ENCODE measurements around the gene TMEM190.

Gene TMEM190

GRCh38 chr19:55350620-55351315, 25.9 kb upstream of the TMEM190 start:
- no peak for DNase-seq (ENCODE audit: low read depth in 2 of 2)

DNA sequence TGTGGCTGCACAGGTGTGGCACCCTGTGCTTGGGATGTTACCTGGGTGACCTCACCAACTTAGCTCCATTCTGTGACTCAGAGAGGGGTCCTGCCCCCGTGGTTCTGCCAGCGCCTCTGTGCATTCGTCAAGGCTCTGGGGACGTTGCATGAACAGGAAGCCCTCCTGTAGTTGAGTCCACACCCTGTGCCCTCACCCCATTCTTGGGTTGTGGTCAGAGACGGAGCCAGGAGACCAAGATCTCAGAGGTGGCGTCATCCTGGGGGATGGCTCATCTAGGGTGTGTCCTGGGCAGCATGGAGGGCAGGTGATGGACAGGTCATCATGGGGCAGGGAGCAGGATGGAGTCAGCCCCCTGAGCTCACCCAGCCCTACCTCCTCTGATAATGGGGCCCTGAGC, 24.6 kb upstream of the TMEM190 start:
- no peak for DNase-seq (ENCODE audit: low read depth in 2 of 2)

DNA sequence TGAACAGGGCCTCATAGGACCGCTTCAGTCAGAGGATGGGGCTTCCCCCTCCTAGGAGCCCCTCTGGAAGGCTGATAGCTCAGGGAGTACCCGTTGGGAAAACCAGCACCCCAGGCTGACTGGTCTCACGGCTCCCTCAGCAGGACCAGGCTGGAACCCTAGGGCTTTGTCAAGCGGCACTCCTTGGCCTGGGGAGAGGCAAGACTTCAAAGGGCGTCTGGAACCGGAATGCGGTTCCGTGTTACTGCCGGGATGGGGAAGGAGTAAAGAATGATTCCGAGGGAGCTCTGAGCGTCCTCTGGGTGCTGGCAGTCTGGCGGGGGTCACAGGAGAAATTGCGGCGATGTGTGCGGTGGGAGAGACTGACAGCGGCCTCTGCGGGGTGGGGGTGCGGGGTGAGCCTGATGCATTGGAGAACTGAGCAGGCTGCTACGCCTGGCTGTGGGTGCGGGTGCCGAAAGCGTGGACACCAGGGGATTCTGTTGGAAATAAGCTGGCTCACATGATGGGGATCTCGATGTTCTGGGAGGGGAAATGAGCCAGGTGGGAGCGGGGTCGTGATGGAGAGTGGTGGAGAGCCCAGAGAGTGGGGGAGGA, 24.0 kb upstream of the TMEM190 start:
- no peak for DNase-seq (ENCODE audit: low read depth in 2 of 2)

DNA sequence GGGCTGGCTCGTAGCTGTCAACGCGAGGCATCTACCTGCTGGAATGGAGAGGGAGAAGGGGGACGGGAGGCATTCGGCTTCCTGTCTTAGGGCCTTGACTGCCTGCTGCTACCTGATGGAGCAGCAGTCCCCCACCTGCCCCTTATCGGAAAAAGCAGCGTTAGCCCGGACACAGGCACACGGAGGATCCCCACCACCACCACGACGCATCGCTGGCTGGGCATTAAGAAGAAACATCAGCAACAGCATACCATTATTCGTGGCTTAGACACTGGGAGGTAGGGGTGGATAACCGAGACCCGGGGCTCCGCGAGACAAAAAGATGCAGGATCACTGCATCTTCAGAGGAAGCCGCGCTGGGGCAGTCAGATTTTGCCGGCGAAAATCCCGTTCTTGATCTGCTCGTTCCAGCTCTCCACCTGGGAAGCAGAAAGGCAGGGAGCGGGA, 23.2 kb upstream of the TMEM190 start:
- no peak for DNase-seq (ENCODE audit: low read depth in 2 of 2)

GRCh38 chr19:55353803-55354697, 22.6 kb upstream of the TMEM190 start:
- DNase-seq (ENCODE audit: low read depth in 2 of 2): peak; percentile 23 to 40

DNA sequence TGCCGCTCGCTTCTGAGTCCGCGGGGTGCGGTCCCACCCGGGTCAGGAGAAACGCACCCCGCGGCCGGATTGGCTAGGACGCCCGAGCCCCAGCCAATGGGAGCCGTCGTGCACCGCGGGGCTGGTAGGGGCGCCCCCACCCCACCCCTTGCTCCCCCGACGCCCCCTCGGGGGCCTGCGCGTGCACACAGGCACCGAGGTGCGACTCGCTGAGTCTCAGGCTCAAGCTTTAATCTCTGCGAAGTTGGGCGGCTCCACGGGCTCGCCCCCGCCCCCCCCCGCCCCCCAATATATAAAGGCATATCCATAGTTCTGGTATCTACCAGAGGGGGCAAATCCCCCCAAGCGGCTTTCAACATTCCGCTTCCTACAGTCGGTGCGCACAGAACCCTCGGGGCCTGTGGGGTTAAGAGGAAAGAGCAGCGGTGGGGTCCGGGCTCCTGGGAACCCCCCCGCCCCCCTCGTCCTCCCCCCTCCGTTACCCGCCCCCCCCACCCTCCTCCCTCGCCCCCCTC, 21.9 kb upstream of the TMEM190 start, which contains the start of gene COX6B2:
TSS of gene COX6B2 (minus strand) at position 22 of the 515 bp plus-strand sequence. CDS start 198 bp downstream, outside the sequence.
- DNase-seq (ENCODE audit: low read depth in 2 of 2): no peak

GRCh38 chr19:55355213-55355821, 21.3 kb upstream of the TMEM190 start:
- no peak for DNase-seq (ENCODE audit: low read depth in 2 of 2)

DNA sequence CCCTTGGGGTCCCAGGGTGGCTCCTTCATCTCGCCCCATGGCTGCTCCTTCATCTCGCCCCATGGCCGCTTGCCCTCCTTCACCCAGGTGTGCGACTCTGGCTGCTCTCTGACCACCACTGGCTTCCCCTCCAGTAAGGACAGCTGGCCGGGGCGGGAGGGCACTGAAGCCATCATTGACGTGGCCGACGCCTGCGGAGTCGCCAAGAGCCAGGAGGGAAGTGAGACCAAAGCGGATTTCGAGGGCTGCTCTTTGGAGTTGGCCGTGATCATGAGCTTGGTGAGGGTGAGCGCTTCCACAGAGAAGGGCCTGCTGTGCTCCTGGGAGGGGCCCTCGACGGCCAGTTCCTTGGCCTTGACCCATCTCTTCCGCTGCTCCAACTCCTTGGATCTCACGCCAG, 18.1 kb upstream of the TMEM190 start:
- no peak for DNase-seq (ENCODE audit: low read depth in 2 of 2)

DNA sequence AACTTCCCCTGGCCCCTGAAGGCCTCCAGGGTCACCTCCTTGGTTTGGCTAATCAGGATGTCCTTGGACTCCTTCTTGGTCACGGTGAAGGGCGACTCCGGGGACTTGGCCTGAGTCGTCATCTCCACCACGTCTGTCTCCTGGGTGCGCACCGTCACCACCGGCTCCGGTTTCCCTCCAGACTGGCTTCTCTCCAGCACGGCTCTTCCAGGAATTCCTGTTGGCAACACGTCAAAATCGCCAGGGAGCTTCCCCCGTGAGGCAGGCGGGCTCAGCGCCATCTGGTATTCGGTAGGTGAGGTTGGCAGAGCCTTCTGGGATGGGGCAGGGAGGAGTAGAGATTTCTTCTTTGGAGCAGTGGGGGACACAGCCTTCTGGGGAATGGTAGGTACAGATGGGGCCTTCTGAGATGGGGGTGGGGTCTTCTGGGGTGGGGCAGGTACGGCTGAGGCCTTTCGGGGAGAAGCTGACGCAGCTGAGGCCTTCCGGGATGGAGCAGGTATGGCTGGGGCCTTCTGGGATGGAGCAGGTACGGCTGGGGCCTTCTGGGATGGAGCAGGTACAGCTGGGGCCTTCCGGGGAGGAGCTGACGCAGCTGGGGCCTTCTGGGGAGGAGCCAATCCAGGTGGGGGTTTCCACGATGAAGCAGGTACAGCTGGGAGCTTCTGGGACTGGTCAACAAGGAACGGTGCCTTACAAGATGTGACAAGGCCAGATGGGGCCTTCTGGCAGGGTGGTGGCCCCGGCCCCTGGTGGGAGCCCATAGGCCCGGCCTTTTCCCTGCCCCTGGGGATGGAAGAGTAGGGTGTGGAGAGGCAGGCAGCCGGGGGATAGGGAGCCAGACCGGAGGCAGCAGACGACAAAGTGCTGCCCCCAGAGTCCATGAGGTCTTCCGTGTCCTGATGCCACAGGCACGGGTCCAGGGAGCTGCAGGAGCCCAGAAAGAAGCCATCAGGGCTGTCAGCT, 17.4 kb upstream of the TMEM190 start:
- no peak for DNase-seq (ENCODE audit: low read depth in 2 of 2)

GRCh38 chr19:55360902-55361301, 15.7 kb upstream of the TMEM190 start:
- DNase-seq (ENCODE audit: low read depth in 2 of 2): no peak

DNA sequence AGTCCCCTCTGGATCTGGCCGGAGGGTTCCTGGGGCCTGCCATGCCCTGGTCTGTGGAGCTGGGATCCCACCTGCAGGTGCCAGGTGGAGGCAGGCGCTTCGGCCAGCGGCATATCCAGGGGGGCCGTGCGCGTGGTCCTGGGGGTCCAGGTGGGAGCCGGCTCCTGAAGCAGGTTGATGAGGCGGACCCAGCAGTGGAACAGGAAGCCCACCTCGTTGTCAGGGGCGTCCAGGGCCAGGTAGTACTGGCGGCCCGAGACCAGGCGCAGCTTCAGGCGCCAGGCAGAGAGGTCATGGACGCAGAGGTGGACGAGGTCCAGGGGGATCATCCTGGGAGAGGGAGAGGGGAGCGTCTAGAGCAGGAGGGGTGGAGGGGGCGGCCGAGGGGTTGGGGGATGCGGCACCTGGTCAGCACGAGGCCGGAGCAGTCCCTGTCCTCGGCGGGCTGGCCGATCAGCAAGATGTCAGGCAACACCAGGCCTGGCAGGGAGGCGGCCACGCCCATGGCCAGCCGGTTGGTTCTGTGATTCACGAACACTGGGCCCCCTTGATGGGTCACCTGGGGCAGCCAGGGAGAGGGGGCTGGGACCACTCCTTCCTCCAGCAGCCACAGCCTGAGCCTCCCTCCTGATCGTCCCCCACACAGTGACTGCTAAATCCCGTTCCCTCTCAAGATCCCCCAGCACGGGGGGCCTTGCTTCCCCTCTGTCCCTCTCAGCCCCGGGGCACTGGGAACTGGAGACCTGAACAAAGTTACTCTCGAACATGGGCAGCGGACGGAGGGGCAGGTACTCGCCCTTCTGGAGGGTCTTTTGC, 14.2 kb upstream of the TMEM190 start:
- no peak for DNase-seq (ENCODE audit: low read depth in 2 of 2)

DNA sequence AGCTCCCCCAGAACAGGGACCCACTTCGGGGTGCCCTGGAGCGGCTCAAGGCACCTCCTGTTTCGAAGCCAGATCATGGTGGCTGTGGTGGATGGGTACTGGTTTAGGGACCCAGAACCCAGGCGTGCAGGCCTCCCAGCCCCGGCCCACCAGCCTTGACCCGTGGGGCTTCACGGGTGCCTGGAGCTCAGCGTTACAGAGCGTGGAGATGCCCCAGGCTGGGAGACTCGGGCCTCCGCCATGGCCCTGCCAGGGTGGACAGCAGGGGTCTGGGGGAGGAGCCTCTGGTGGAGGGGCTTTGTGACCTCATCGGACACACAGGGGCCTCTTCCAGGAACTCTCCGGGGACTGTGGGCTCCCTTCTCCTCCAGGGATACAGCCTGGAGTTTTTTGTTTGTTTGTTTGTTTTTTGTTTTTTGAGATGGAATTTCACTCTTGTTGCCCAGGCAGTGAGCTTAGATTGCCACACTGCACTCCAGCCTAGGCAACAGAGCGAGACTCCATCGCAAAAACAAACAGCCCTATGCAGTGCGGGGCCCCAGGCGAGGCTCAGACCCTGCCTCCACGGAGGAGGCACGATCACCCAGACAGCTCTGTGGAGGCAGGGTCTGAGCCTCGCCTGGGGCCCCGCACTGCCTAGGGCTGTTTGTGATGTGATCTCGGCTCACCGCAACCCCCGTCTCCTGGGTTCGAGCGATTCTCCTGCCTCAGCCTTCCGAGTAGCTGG, 13.5 kb upstream of the TMEM190 start, which contains the start of gene GARIN5B:
TSS of gene GARIN5B (minus strand) at position 271 of the 727 bp plus-strand sequence. CDS start at position 77, 194 bp downstream.
- DNase-seq (ENCODE audit: low read depth in 2 of 2): no peak

GRCh38 chr19:55365245-55365644, 11.4 kb upstream of the TMEM190 start:
- DNase-seq (ENCODE audit: low read depth in 2 of 2): no peak

- no peak for DNase-seq (ENCODE audit: low read depth in 2 of 2)
Observed at GRCh38 chr19:55365964-55366363, 10.7 kb upstream of the TMEM190 start.

GRCh38 chr19:55366790-55367189, 9.8 kb upstream of the TMEM190 start:
- no peak for DNase-seq (ENCODE audit: low read depth in 2 of 2)

GRCh38 chr19:55368106-55368505, 8.5 kb upstream of the TMEM190 start:
- no peak for DNase-seq (ENCODE audit: low read depth in 2 of 2)

GRCh38 chr19:55368701-55369563, 7.7 kb upstream of the TMEM190 start:
- no peak for DNase-seq (ENCODE audit: low read depth in 2 of 2)
